ENCODE measurements around the gene PKNOX1. TPM values are rescaled to one million over a fixed set of nuclear protein-coding genes. Genes with fewer than 3 reads are reported as not detected.
"Not testable (repeated sequence)": the region's sequence is repeated elsewhere in the genome, so short reads cannot be mapped to it uniquely, and the experiment has no call there.

PKNOX1 gene
- total and polyA plus RNA-seq, 8 donors = 4.9 to 88.7 (median 15.4) TPM

- Histone ChIP-seq H3K4me1 (peaks cover 0 to 21% (median 10%) of the 10 kb centered on the region in 4 donors), H3K4me3 (no peak overlapping the region), H3K27me3 (no peaks in the 10 kb centered on the region), H3K27ac (no peak overlapping the region), H3K9me3 (no peaks in the 10 kb centered on the region), H3K36me3 (peaks cover 0 to 3% (median under 1%) of the 10 kb centered on the region in 4 donors)
- 79 to 89% (median 81%) methylated on average over 5 of the region's 5 CpGs for WGBS, 5 donors
- intact Hi-C loops (cut with DNase I; ENCODE audit: low total_unique reads) = loop anchor here (10.0 kb wide), 1 partner anchor 49 kb away; no protein-coding TSS in a partner anchor
- DNase-seq = no peak
- TF ChIP-seq EP300 (IDR thresholded peaks at IDR 0.05) (no peak), POLR2AphosphoS5 (IDR thresholded peaks at IDR 0.05) (no peak)
Measured at GRCh38 chr21:42983869-42984268, 9.5 kb downstream of the PKNOX1 start.

GRCh38 chr21:42986125-42986783, 11.9 kb downstream of the PKNOX1 start:
- 86 to 93% (median 89%) methylated on average over 7 of the region's 7 CpGs for WGBS, 5 donors
- Histone ChIP-seq H3K36me3 (no peaks in the 10 kb centered on the region), H3K27ac (no peak overlapping the region), H3K27me3 (no peaks in the 10 kb centered on the region), H3K9me3 (no peaks in the 10 kb centered on the region), H3K4me3 (no peak overlapping the region), H3K4me1 (peaks cover 0 to 20% (median 7%) of the 10 kb centered on the region in 4 donors)
- intact Hi-C loops (cut with DNase I; ENCODE audit: low total_unique reads) = loop anchor here (10.0 kb wide), 1 partner anchor 51 kb away; no protein-coding TSS in a partner anchor
- TF ChIP-seq, protein P1, sequence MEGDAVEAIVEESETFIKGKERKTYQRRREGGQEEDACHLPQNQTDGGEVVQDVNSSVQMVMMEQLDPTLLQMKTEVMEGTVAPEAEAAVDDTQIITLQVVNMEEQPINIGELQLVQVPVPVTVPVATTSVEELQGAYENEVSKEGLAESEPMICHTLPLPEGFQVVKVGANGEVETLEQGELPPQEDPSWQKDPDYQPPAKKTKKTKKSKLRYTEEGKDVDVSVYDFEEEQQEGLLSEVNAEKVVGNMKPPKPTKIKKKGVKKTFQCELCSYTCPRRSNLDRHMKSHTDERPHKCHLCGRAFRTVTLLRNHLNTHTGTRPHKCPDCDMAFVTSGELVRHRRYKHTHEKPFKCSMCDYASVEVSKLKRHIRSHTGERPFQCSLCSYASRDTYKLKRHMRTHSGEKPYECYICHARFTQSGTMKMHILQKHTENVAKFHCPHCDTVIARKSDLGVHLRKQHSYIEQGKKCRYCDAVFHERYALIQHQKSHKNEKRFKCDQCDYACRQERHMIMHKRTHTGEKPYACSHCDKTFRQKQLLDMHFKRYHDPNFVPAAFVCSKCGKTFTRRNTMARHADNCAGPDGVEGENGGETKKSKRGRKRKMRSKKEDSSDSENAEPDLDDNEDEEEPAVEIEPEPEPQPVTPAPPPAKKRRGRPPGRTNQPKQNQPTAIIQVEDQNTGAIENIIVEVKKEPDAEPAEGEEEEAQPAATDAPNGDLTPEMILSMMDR (IDR thresholded peaks at IDR 0.05) = no peak
- TF ChIP-seq EP300 (IDR thresholded peaks at IDR 0.05) (no peak), POLR2AphosphoS5 (IDR thresholded peaks at IDR 0.05) (no peak), POLR2A (IDR thresholded peaks at IDR 0.05) (no peak)
- DNase-seq = no peak

- Histone ChIP-seq H3K27ac (no peak overlapping the region), H3K9me3 (no peaks in the 10 kb centered on the region), H3K27me3 (no peaks in the 10 kb centered on the region), H3K36me3 (peaks cover 0 to 11% (median 0%) of the 10 kb centered on the region in 4 donors), H3K4me1 (peaks cover 0 to 24% (median 13%) of the 10 kb centered on the region in 4 donors), H3K4me3 (no peak overlapping the region)
- 86 to 97% (median 94%) methylated on average over 8 to 12 of the region's 12 CpGs for WGBS, 5 donors
- intact Hi-C loops (cut with DNase I; ENCODE audit: low total_unique reads) = loop anchor here (10.0 kb wide), 1 partner anchor 54 kb away; no protein-coding TSS in a partner anchor
- no peak for DNase-seq
- TF ChIP-seq, protein P1 (IDR thresholded peaks at IDR 0.05) = no peak
- no peak for TF ChIP-seq POLR2A (IDR thresholded peaks at IDR 0.05)
- TF ChIP-seq POLR2AphosphoS5 (IDR thresholded peaks at IDR 0.05) = no peak
- no peak for TF ChIP-seq EP300 (IDR thresholded peaks at IDR 0.05)
Measured at GRCh38 chr21:42988236-42988965, 14.0 kb downstream of the PKNOX1 start.

DNA sequence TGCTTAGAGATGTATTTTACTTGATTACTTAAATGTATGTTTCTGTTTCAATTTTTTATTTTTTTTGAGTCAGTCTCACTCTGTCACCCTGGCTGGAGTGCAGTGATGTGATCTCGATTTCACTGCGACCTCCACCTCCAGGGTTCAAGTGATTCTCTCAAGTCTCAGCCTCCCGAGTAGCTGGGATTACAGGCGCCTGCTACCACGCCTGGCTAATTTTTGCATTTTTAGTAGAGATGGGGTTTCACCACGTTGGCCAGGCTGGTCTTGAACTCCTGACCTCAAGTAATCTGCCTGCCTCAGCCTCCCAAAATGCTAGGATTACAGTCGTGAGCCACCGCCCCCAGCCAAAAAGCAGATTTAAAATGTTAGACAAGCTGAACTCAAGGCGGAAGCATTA, 15.0 kb downstream of the PKNOX1 start:
- not testable (repeated sequence) for DNase-seq, H3K27ac ChIP-seq, H3K27me3 ChIP-seq, H3K4me3 ChIP-seq, H3K9me3 ChIP-seq
- peaks cover 0 to 11% (median 0%) of the 10 kb centered on the region in 4 donors for H3K36me3 ChIP-seq
- intact Hi-C loops (cut with DNase I; ENCODE audit: low total_unique reads) = loop anchor here (10.0 kb wide), 1 partner anchor 55 kb away; no protein-coding TSS in a partner anchor
- H3K4me1 ChIP-seq = peaks cover 0 to 21% (median 13%) of the 10 kb centered on the region in 4 donors
- WGBS, 5 donors = 76 to 88% (median 81%) methylated on average over 9 of the region's 9 CpGs

GRCh38 chr21:42989816-42990650, 15.7 kb downstream of the PKNOX1 start:
- Histone ChIP-seq H3K9me3 (no peaks in the 10 kb centered on the region), H3K27ac (no peak overlapping the region), H3K27me3 (no peaks in the 10 kb centered on the region), H3K4me1 (peaks cover 0 to 21% (median 13%) of the 10 kb centered on the region in 4 donors), H3K36me3 (peaks cover 0 to 11% (median 0%) of the 10 kb centered on the region in 4 donors), H3K4me3 (no peak overlapping the region)
- intact Hi-C loops (cut with DNase I; ENCODE audit: low total_unique reads) = loop anchor here (10.0 kb wide), 1 partner anchor 55 kb away; no protein-coding TSS in a partner anchor
- no peak for DNase-seq
- WGBS, 5 donors = 64 to 72% (median 68%) methylated on average over 10 of the region's 10 CpGs
- TF ChIP-seq EP300 (IDR thresholded peaks at IDR 0.05) = no peak
- no peak for TF ChIP-seq POLR2A (IDR thresholded peaks at IDR 0.05)
